ENCODE measurements around the gene DNAI2. TPM values are rescaled to one million over a fixed set of nuclear protein-coding genes. Genes with fewer than 3 reads are reported as not detected.

The DNAI2 gene
- total and polyA plus RNA-seq, 9 of the 15 experiments (the other 6 are each of a cell fraction or from before 2014, with no cell fraction given), result not detected

DNA sequence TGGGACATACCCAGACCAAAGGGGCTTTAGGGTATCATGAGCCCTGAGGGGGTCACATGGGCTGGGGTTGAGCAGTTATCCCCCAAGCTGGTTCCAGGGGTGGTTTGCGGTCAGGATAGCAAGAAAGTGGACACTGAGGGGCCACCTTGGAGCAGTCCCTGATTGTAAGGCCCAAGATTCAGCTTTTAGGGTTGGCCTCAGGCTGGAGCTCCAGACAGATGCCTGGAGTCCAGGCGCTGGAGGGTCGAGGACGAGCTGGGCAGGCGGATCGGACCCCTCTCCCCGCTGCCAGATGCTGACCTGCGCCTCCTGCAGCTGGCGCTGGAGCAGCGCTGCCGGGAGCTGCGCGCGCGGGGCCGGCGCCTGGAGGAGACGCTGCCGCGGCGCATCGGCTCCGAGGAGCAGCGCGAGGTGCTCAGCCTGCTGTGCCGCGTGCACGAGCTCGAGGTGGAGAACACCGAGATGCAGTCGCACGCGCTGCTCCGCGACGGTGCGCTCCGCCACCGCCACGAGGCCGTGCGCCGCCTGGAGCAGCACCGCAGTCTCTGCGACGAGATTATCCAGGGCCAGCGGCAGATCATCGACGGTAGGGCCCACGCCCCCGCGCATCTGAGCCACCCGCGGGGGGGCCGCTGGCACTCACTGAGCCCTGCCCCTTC lies 77.6 kb downstream of the DNAI2 start (continued):
- 0 out of 2 replicates have a peak, but pooled peaks have one; percentile 74 for TF ChIP-seq HDAC6 (IDR thresholded peaks at IDR 0.05; ENCODE audit: low read depth, low read length)
- no peak for TF ChIP-seq CBFB (CRISPR knock-in tag; IDR thresholded peaks at IDR 0.05)
- no peak for TF ChIP-seq FOXK2 (conservative IDR thresholded peaks at IDR 0.05 in 1 of 2, IDR thresholded peaks at IDR 0.05 in 1 of 2; ENCODE audit: low read depth in 2 of 2)

- H3K4me1 ChIP-seq (replicated peaks in 1 of 2; ENCODE audit: control insufficient read depth in 2 of 2, insufficient read depth in 2 of 2, low read length in 2 of 2), result peaks cover 0 to 45% of the 10 kb centered on the region in 2 experiments; a peak in 2 of 5 replicates
- ChIA-PET CTCF (ENCODE audit: low intra/inter-chr PET ratio) (interaction anchor here (0.9 to 1.9 kb wide), 2 partner anchors 54 to 140 kb away, joined by 4 to 21 read pairs; no protein-coding TSS in a partner anchor), POLR2A (interaction anchor here (0.7 to 1.2 kb wide), 4 partner anchors 10 to 63 kb away, joined by 3 to 5 read pairs (median 3); no protein-coding TSS in a partner anchor)
- no peaks in the 10 kb centered on the region for H3K36me3 ChIP-seq (ENCODE audit: control insufficient read depth, insufficient read depth, low read length)
- FAIRE-seq (no peak), DNase-seq (ENCODE audit: extremely low read depth in 1 of 4, low spot score in 3 of 4) (no peak), ATAC-seq (no peak)
- no peaks in the 10 kb centered on the region for H3K9me1 ChIP-seq (ENCODE audit: control insufficient read depth, insufficient read depth, low read length)
- no peak overlapping the region for H3K4me3 ChIP-seq
- H2AFZ ChIP-seq (ENCODE audit: low read depth, low read length), result no peak overlapping the region
- intact Hi-C loops (cut with micrococcal nuclease) (no loop called here), in situ Hi-C loops (cut with MboI) (loop anchor here (5.0 kb wide), 1 partner anchor 141 kb away; the partner anchor contains the start of gene TTYH2)
- H3K27me3 ChIP-seq (ENCODE audit: control insufficient read depth in 2 of 2, insufficient read depth in 2 of 2, low read length in 2 of 2), result peaks cover 31 to 80% of the 10 kb centered on the region in 2 experiments
- no TSS peak for BruUV-seq (replicated peaks)
- WGBS (ENCODE audit: insufficient coverage, low coverage, missing lambda C conversion rate), result 0% methylated on average over 6 of the region's 10 CpGs
- no peak overlapping the region for H3K27ac ChIP-seq (ENCODE audit: extremely low read depth, low read depth, low read length)
- H4K20me1 ChIP-seq (replicated peaks; ENCODE audit: control insufficient read depth, insufficient read depth, low read length), result peaks cover 4% of the 10 kb centered on the region; the same call in 1 of the 2 replicates
- no peaks in the 10 kb centered on the region for H3K79me2 ChIP-seq (ENCODE audit: control insufficient read depth, insufficient read depth, low read length)
- H3K4me2 ChIP-seq (ENCODE audit: insufficient read depth, low read length), result no peak overlapping the region
- H3K9me3 ChIP-seq (replicated peaks; ENCODE audit: control insufficient read depth, insufficient read depth, low read depth, low read length), result no peaks in the 10 kb centered on the region
- H3K9ac ChIP-seq (ENCODE audit: insufficient read depth in 1 of 2, low read depth in 2 of 2, low read length in 2 of 2), result peak overlapping the region in 1 of 2 experiments; percentile 26; a peak in 1 of 4 replicates
- TF ChIP-seq HDGF (IDR thresholded peaks at IDR 0.05) (no peak), BACH1 (tag; IDR thresholded peaks at IDR 0.05) (no peak), RBBP5 (IDR thresholded peaks at IDR 0.05; ENCODE audit: borderline replicate concordance, insufficient read depth, low read length, poor library complexity, severe bottlenecking) (no peak), FOS (IDR thresholded peaks at IDR 0.05; ENCODE audit: extremely low read depth, insufficient read length) (no peak), SNIP1 (IDR thresholded peaks at IDR 0.05; ENCODE audit: low read depth) (no peak), ZNF79 (CRISPR knock-in tag; IDR thresholded peaks at IDR 0.05; ENCODE audit: low read depth) (no peak), PCBP2 (IDR thresholded peaks at IDR 0.05; ENCODE audit: low read depth, low read length, poor library complexity, severe bottlenecking) (no peak), RFX1 (IDR thresholded peaks at IDR 0.05) (no peak), THRB (CRISPR knock-in tag; conservative IDR thresholded peaks at IDR 0.05) (no peak), KLF13 (tag; IDR thresholded peaks at IDR 0.05; ENCODE audit: borderline replicate concordance, low read depth) (no peak), OTX1 (CRISPR knock-in tag; IDR thresholded peaks at IDR 0.05) (no peak)
These were observed 79.5 kb downstream of the DNAI2 start for GRCh38 chr17:74353446-74354060.

Data from K562 (cell line).